Measurements from ENCODE around the gene CFAP100.

Gene CFAP100

DNA sequence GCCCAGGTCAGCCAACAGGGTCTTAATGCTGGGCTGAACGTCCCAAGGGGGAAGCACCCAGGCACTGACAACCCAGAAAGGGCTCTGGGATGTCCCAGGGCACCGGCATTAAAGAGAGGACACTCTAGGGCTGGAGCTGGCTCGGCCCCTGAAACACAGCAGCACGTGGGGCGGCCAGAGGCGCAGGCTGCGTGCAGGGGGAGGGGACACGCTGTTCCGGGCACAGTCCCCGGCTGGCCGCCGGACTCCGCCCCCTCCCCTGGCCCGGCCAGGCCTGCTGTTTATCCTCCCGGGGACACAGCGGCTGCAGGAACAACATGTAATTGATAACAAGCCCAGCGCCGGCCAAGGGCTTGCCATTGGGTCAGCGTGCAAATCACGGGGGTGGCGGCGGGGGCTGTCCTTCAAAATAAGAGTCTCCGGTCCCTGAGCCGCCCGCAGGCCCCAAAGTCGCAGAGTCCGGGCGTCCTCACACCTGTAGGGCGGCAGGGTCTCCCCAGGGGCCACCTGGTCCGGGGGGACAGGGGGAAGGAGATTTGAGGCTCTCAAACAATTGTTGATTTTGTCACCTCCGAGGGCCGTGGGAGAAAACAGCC lies 38.8 kb upstream of the CFAP100 start (continued):
- TF ChIP-seq AEBP2 (tag by site-specific recombination; IDR thresholded peaks at IDR 0.05; ENCODE audit: borderline replicate concordance), result no peak
- no peak for TF ChIP-seq ZNF558 (tag by site-specific recombination; IDR thresholded peaks at IDR 0.05)
- no peak for TF ChIP-seq ZNF37A (tag by site-specific recombination; IDR thresholded peaks at IDR 0.05)
- TF ChIP-seq REPIN1 (tag by site-specific recombination; IDR thresholded peaks at IDR 0.05; ENCODE audit: low read depth), result no peak
- TF ChIP-seq KLF1 (tag by site-specific recombination; IDR thresholded peaks at IDR 0.05), result no peak
- TF ChIP-seq, protein P1, sequence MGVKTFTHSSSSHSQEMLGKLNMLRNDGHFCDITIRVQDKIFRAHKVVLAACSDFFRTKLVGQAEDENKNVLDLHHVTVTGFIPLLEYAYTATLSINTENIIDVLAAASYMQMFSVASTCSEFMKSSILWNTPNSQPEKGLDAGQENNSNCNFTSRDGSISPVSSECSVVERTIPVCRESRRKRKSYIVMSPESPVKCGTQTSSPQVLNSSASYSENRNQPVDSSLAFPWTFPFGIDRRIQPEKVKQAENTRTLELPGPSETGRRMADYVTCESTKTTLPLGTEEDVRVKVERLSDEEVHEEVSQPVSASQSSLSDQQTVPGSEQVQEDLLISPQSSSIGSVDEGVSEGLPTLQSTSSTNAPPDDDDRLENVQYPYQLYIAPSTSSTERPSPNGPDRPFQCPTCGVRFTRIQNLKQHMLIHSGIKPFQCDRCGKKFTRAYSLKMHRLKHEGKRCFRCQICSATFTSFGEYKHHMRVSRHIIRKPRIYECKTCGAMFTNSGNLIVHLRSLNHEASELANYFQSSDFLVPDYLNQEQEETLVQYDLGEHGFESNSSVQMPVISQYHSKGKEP (tag by site-specific recombination; IDR thresholded peaks at IDR 0.05), result no peak
- TF ChIP-seq CTCF (tag by site-specific recombination; IDR thresholded peaks at IDR 0.05), result no peak
- TF ChIP-seq ZNF658 (tag by site-specific recombination; IDR thresholded peaks at IDR 0.05), result no peak
- TF ChIP-seq, protein P2, sequence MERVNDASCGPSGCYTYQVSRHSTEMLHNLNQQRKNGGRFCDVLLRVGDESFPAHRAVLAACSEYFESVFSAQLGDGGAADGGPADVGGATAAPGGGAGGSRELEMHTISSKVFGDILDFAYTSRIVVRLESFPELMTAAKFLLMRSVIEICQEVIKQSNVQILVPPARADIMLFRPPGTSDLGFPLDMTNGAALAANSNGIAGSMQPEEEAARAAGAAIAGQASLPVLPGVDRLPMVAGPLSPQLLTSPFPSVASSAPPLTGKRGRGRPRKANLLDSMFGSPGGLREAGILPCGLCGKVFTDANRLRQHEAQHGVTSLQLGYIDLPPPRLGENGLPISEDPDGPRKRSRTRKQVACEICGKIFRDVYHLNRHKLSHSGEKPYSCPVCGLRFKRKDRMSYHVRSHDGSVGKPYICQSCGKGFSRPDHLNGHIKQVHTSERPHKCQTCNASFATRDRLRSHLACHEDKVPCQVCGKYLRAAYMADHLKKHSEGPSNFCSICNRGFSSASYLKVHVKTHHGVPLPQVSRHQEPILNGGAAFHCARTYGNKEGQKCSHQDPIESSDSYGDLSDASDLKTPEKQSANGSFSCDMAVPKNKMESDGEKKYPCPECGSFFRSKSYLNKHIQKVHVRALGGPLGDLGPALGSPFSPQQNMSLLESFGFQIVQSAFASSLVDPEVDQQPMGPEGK (tag by site-specific recombination; IDR thresholded peaks at IDR 0.05), result peak; percentile 31
- peak; percentile 50 for TF ChIP-seq ZNF335 (tag by site-specific recombination; conservative IDR thresholded peaks at IDR 0.05)
- no peak for TF ChIP-seq ZSCAN23 (tag by site-specific recombination; IDR thresholded peaks at IDR 0.05)
- peak; percentile 81; the same call in 1 of the 2 replicates for TF ChIP-seq ZBTB48 (tag by site-specific recombination; IDR thresholded peaks at IDR 0.05)
- no peak for TF ChIP-seq ZNF501 (tag by site-specific recombination; IDR thresholded peaks at IDR 0.05)
- TF ChIP-seq, protein P3, sequence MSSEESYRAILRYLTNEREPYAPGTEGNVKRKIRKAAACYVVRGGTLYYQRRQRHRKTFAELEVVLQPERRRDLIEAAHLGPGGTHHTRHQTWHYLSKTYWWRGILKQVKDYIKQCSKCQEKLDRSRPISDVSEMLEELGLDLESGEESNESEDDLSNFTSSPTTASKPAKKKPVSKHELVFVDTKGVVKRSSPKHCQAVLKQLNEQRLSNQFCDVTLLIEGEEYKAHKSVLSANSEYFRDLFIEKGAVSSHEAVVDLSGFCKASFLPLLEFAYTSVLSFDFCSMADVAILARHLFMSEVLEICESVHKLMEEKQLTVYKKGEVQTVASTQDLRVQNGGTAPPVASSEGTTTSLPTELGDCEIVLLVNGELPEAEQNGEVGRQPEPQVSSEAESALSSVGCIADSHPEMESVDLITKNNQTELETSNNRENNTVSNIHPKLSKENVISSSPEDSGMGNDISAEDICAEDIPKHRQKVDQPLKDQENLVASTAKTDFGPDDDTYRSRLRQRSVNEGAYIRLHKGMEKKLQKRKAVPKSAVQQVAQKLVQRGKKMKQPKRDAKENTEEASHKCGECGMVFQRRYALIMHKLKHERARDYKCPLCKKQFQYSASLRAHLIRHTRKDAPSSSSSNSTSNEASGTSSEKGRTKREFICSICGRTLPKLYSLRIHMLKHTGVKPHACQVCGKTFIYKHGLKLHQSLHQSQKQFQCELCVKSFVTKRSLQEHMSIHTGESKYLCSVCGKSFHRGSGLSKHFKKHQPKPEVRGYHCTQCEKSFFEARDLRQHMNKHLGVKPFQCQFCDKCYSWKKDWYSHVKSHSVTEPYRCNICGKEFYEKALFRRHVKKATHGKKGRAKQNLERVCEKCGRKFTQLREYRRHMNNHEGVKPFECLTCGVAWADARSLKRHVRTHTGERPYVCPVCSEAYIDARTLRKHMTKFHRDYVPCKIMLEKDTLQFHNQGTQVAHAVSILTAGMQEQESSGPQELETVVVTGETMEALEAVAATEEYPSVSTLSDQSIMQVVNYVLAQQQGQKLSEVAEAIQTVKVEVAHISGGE (tag by site-specific recombination; conservative IDR thresholded peaks at IDR 0.05; ENCODE audit: low read depth), result no peak
- peak; percentile 92 for TF ChIP-seq ZIC2 (tag by site-specific recombination; IDR thresholded peaks at IDR 0.05)
- TF ChIP-seq ZNF645 (tag by site-specific recombination; IDR thresholded peaks at IDR 0.05), result no peak
- TF ChIP-seq ZNF292 (tag by site-specific recombination; IDR thresholded peaks at IDR 0.05; ENCODE audit: borderline replicate concordance, low read depth), result no peak
- TF ChIP-seq HOXC10 (CRISPR knock-in tag; IDR thresholded peaks at IDR 0.05), result no peak
- TF ChIP-seq, protein P4, sequence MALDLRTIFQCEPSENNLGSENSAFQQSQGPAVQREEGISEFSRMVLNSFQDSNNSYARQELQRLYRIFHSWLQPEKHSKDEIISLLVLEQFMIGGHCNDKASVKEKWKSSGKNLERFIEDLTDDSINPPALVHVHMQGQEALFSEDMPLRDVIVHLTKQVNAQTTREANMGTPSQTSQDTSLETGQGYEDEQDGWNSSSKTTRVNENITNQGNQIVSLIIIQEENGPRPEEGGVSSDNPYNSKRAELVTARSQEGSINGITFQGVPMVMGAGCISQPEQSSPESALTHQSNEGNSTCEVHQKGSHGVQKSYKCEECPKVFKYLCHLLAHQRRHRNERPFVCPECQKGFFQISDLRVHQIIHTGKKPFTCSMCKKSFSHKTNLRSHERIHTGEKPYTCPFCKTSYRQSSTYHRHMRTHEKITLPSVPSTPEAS (tag by site-specific recombination; IDR thresholded peaks at IDR 0.05), result no peak
- TF ChIP-seq ZNF114 (tag by site-specific recombination; IDR thresholded peaks at IDR 0.05), result no peak
- TF ChIP-seq ZNF654 (tag by site-specific recombination; IDR thresholded peaks at IDR 0.05; ENCODE audit: low read depth), result no peak
- no peak for TF ChIP-seq ZNF664 (tag by site-specific recombination; IDR thresholded peaks at IDR 0.05)
- no peak for TF ChIP-seq ZNF274 (IDR thresholded peaks at IDR 0.05; ENCODE audit: low read length)
- TF ChIP-seq ZNF274 (tag by site-specific recombination; IDR thresholded peaks at IDR 0.05; ENCODE audit: borderline replicate concordance), result no peak
- TF ChIP-seq IKZF3 (tag by site-specific recombination; IDR thresholded peaks at IDR 0.05), result no peak
- TF ChIP-seq ZFP3 (tag by site-specific recombination; IDR thresholded peaks at IDR 0.05; ENCODE audit: low read depth), result no peak
- TF ChIP-seq ZNF112 (tag by site-specific recombination; IDR thresholded peaks at IDR 0.05), result no peak
- peak; percentile 64; the same call in 1 of the 2 replicates for TF ChIP-seq SCRT1 (tag by site-specific recombination; IDR thresholded peaks at IDR 0.05; ENCODE audit: borderline replicate concordance)
